HG03520 (cell line): ENCODE results near the gene RELCH.

Experiments
- ATAC-seq: cut with Tn5 transposase; IDR thresholded peaks from one replicate; pipeline ENCODE4 v1.9.1; 2021; ENCODE audit warnings: mild to moderate bottlenecking, moderate library complexity; ENCODE audit not compliant: unreplicated experiment

The RELCH gene

GRCh38 chr18:62186499-62186773, 619 bp upstream of the RELCH start:
- peak; percentile 0 for ATAC-seq

GRCh38 chr18:62187543-62188510, 772 bp downstream of the RELCH start:
- ATAC-seq: no peak

GRCh38 chr18:62189208-62189607, 2.2 kb downstream of the RELCH start:
- ATAC-seq: no peak

DNA sequence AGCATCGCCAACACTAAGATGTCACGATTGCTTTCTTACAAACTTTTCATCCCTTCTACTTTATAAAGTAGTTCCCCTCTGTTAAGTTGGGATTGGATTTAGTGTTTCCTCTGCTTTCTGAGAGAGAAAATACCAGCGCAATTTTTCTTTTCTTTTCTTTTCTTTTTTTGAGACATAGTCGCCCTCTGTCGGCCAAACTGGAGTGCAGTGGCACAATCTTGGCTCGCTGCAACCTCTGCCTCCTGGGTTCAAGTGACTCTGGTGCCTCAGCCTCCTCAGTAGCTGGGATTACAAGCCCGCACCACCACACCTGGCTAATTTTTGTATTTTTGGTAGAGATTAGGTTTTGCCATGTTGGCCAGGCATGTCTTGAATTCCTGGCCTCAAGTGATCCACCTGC, 9.0 kb downstream of the RELCH start:
- ATAC-seq: no peak

GRCh38 chr18:62196980-62197379, 9.9 kb downstream of the RELCH start:
- ATAC-seq: no peak

DNA sequence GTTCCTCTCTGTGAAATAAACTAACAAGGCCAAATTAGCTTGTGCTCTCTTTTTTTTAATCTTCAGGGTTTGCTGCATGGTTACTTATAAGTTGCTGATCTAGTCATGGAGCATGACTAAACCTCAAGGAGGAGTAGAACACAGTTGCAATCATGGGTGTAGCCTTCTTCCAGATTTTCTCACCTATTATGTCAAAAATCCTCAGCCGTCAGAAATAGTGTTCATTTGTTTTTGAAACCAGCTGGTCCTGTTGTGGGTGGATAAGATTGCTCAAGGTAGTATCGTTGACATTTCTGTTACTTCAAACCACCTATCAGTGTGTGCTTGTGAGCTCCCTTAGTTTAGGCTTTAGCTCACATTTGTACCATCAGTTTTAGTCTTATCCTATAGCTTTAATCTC, 11.2 kb downstream of the RELCH start:
- ATAC-seq: no peak

DNA sequence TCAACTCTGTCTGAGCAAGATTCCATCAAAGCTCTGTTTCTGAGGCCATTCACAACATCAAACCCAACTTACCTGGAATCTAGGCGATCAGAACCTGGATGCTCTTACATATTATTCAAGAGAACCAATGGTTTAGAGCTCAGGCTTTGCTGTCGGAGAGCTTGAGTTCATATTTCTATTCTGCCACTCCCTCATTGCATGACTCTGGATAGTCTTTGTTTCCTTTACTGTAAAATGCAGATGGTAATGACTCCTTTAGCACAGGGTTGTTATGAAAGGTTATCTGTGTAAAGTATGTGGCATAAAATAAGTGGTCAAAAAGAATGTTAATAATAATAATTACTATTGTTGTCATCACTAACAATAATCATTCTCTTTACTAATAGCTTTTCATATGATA, 12.6 kb downstream of the RELCH start:
- ATAC-seq: no peak

DNA sequence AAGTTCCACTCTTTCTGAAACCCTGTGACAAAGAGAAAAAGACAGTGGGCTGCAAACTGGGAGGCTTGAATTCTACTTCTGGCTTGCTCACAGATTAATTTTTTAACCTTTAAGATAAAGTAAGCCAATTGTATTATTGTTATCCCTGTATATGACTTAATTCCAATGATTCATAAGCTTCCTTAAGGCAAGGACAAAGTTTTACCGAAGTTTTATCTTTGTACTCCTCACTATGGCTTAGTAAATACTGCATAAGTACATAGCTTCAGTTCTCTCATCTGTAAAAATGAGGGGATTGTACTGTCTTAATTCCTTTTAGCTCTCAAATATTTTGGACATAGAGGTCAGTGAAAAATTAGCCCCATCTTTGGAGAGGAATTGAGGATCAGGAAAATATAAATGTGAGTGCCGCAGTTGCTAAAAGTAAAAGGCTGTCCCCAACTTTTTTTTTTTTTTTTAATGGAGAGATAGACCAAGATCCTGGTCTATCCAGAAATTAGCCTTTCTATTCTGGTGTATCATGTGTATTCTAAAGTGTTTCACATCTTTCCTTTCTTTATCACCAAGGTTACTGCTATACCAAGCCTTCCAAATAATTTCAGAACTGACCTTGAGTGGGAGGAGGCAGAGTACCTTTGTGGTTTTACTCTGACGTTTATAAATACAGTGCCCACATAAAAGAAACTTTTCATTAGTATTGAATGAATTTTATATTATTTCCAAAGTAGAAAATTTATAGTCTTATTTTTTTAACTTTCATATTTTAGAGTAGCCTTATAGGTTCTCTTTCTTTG, 13.3 kb downstream of the RELCH start:
- no peak for ATAC-seq

DNA sequence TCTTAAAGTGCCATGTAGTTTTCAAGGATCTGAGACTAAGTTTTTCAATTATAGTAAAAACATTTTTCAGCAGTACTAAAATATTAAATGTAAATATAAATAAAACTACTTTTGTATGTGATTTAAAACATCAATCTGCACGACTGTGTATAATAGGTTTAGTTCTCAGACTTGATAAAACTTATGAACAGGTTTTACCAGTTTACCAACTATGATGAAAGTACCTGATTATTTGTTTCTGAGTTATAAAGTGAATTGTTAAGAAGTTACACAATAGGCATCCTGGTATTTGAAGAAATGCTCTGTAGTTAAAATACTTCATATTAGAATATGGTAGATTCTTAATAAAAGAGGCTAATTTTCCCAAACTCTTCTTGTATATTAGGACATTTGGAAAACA, 14.8 kb downstream of the RELCH start:
- ATAC-seq: no peak

DNA sequence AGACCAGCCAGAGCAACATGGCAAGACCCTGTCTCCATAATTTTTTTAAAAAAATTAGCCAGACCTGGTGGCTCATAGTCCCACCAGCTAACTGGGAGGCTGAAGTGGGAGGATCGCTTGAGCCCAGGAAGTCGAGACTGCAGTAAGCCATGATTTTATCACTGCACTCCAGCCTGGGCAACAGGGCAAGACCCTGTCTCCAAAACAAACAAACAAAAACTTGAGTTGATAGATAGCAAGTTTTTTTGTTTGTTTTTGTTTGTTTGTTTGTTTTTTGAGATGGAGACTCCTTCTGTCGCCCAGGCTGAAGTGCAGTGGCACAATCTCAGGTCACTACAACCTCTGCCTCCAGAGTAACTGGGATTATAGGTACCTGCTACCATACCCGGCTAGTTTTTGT, 18.8 kb downstream of the RELCH start:
- no peak for ATAC-seq

GRCh38 chr18:62206593-62206992, 19.5 kb downstream of the RELCH start:
- ATAC-seq: no peak

DNA sequence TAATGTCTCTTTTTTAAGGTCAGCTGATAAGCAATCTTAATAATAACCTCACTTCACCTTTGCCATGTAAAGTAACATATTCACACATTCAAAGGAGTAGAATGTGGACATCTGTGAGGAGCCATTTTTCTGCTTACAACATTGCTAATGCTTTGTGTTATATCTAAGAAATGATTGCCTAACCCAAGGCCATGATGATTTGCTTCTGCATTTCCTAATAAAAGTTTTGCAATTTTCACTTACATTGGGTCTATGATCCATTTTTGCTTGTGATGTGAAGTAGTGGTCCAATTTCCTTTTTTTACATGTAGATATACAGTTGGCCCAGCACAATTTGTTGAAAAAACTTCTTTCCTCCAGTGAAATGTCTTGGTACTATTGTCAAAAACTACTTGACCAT, 22.0 kb downstream of the RELCH start:
- ATAC-seq: no peak

DNA sequence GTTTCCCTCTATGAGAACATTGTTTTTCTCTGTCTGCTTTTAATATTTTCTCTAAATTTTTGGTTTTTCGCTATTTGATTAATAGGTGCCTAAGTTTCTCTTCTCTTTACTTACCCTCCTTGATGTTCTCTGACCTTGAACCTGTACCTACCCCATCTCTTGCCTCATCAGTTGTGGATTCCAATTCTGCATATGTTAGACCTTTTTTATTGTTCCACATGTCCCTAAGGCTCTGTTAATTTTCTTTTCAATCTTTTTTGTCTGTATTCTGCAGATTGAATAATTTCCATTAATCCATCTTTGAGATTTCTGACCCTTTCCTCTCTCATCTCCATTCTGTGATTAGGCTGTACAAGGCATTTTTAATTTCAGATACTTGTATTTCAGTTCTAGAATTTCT, 23.1 kb downstream of the RELCH start:
- ATAC-seq: no peak

GRCh38 chr18:62211325-62211828, 24.3 kb downstream of the RELCH start:
- ATAC-seq: no peak

- no peak for ATAC-seq
Observed at GRCh38 chr18:62214790-62215189, 27.7 kb downstream of the RELCH start.

GRCh38 chr18:62224229-62224628, 37.2 kb downstream of the RELCH start:
- ATAC-seq: no peak

DNA sequence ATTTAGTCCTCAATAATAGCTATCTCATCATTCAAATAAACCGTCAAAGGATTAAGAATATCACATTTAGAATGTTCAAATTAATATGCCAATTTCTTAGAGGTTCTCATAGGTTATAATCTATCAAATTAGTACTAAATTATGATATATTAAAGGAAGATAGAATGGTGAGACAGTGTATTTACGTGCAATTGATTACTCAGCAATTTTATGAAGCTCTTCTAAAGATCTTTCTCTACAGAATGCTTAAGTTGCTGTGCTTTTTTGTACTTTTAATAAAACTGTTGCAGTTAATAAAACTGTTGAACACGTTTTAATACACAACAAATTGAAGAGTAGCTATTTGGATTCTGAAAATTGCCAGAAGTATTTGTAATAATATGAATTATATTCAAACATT, 39.0 kb downstream of the RELCH start:
- no peak for ATAC-seq

GRCh38 chr18:62236252-62236651, 49.2 kb downstream of the RELCH start:
- no peak for ATAC-seq

DNA sequence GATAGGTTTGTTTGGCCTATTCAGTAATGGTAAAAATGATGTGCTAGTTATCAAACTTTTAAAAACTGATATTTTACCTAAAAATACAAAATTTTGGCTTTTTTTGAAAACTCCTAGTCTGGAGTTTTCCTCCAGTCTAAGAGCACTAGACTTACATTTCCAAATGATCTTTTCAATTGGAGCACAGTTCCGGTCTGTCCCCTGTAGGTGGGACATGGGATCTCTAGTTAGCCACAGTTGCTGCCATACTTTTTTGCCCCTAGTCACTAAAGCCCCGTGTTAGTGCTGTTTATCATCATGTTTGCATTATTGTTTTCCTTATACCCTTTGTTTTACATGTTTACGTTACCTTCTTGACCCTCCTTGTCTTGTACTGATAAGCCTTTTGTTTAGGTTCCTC, 52.4 kb downstream of the RELCH start:
- no peak for ATAC-seq

DNA sequence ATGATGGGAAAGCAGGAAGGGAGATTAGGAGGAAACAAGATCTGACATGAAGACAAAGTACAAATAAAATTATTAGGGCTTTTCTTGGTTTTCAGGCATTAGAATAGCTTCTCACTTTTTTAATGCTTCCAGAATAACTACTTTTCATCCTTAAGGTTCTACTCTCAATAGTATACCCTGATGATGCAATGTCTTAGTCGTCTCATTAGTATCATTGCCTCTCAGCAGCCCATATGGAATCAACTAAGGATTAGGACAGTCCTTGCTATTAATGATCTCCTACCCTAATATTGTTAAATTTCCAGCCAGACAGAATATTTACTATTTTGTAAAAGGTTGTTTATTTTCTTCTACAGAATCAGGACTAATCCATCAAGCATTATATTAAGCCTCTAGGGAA, 55.9 kb downstream of the RELCH start:
- no peak for ATAC-seq

DNA sequence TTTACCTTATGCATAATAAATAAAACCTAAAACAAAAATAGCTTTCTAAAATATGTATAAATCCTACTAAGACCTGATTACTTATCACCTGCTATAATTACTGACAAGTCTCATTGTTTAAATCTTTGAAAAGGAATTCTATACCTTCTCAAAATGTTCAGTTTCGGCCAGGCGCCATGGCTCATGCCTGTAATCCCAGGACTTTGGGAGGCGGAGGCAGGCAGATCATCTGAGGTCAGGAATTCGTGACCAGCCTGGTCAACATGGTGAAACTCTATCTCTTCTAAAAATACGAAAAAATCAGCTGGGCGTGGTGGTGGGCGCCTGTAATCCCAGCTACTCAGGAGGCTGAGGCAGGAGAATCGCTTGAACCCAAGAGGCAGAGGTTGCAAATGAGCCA, 58.1 kb downstream of the RELCH start:
- ATAC-seq: no peak

- ATAC-seq: no peak
Observed at GRCh38 chr18:62245699-62246098, 58.6 kb downstream of the RELCH start.
